Mucosa of rectum (tissue), 2 donors: Measurements from ENCODE around the gene LRCH1.
A peak's percentile ranks its signal among the peaks of the same experiment; 100 is the strongest.

Experiments
- H3K27ac ChIP-seq, 2 donors: one replicate each; pipeline ENCODE4 v1.7.0; 2013; ENCODE audit warnings: inconsistent platforms in 2 of 2, low read depth in 2 of 2, low read length in 2 of 2
- H3K27me3 ChIP-seq, 2 donors: one replicate each; pipeline ENCODE4 v1.7.0; 2013; ENCODE audit warnings: low read length in 2 of 2; ENCODE audit not compliant: control insufficient read depth in 2 of 2, insufficient read depth in 2 of 2
- H3K36me3 ChIP-seq, 2 donors: one replicate each; pipeline ENCODE4 v1.7.0; 2013; ENCODE audit warnings: low read length in 2 of 2; ENCODE audit not compliant: control insufficient read depth in 2 of 2, insufficient read depth in 2 of 2
- H3K4me1 ChIP-seq, 2 donors: one replicate each; pipeline ENCODE4 v1.7.0; 2013; ENCODE audit warnings: low read length in 2 of 2, mild to moderate bottlenecking in 1 of 2; ENCODE audit not compliant: control insufficient read depth in 2 of 2, insufficient read depth in 2 of 2
- H3K4me3 ChIP-seq, 2 donors: one replicate each; pipeline ENCODE4 v1.7.0; 2013; ENCODE audit warnings: low read length in 2 of 2
- H3K9ac ChIP-seq, 2 donors: one replicate each; pipeline ENCODE4 v1.7.0; 2013; ENCODE audit warnings: low read length in 2 of 2, low read depth in 1 of 2, mild to moderate bottlenecking in 1 of 2
- H3K9me3 ChIP-seq, 2 donors: one replicate each; pipeline ENCODE4 v1.7.0; 2013; ENCODE audit warnings: low read length in 2 of 2; ENCODE audit not compliant: control insufficient read depth in 2 of 2
- donor health status: healthy.
- donor health status: Normal muscosa, but diverticular disease.

Gene LRCH1

GRCh38 chr13:46551410-46552302 is 1.3 kb upstream of the LRCH1 start:
- peak overlapping the region; percentile 76 to 79 for H3K9ac ChIP-seq
- H3K4me1 ChIP-seq: peaks cover 19 to 29% of the 10 kb centered on the region in 2 donors
- no peak overlapping the region for H3K27ac ChIP-seq

GRCh38 chr13:46552303-46552682 is 677 bp upstream of the LRCH1 start:
- Histone ChIP-seq H3K9ac (peak overlapping the region; percentile 76 to 79), H3K4me1 (peaks cover 19 to 29% of the 10 kb centered on the region in 2 donors), H3K4me3 (peak overlapping the region; percentile 86 to 90), H3K9me3 (no peaks in the 10 kb centered on the region), H3K36me3 (no peaks in the 10 kb centered on the region), H3K27ac (peak overlapping the region in 1 of 2 donors; percentile 92), H3K27me3 (no peaks in the 10 kb centered on the region)

More at GRCh38 chr13:46551410-46552302, 1.3 kb upstream of the LRCH1 start:
- Histone ChIP-seq H3K27me3 (no peaks in the 10 kb centered on the region), H3K9me3 (no peaks in the 10 kb centered on the region), H3K4me3 (peak overlapping the region; percentile 86 to 90), H3K36me3 (no peaks in the 10 kb centered on the region)

- Histone ChIP-seq H3K9ac (peak overlapping the region; percentile 87 to 96), H3K4me1 (peaks cover 19 to 29% of the 10 kb centered on the region in 2 donors), H3K4me3 (peak overlapping the region; percentile 90 to 93), H3K36me3 (no peaks in the 10 kb centered on the region), H3K27ac (peak overlapping the region; percentile 92 to 94), H3K27me3 (no peaks in the 10 kb centered on the region), H3K9me3 (no peaks in the 10 kb centered on the region)
These were observed 533 bp downstream of the LRCH1 start for GRCh38 chr13:46553521-46553885.

GRCh38 chr13:46553886-46554858 is 1.2 kb downstream of the LRCH1 start:
- Histone ChIP-seq H3K36me3 (no peaks in the 10 kb centered on the region), H3K27ac (peak overlapping the region; percentile 92 to 94), H3K27me3 (no peaks in the 10 kb centered on the region), H3K9ac (peak overlapping the region; percentile 87 to 96), H3K4me1 (peaks cover 19 to 29% of the 10 kb centered on the region in 2 donors), H3K9me3 (no peaks in the 10 kb centered on the region), H3K4me3 (peak overlapping the region; percentile 90 to 93)

- Histone ChIP-seq H3K9ac (peak overlapping the region; percentile 87 to 96), H3K36me3 (no peaks in the 10 kb centered on the region), H3K27me3 (no peaks in the 10 kb centered on the region), H3K9me3 (no peaks in the 10 kb centered on the region), H3K4me3 (peak overlapping the region; percentile 90 to 93), H3K4me1 (peaks cover 19 to 29% of the 10 kb centered on the region in 2 donors), H3K27ac (peak overlapping the region; percentile 92 to 94)
These were observed 2.0 kb downstream of the LRCH1 start for GRCh38 chr13:46554951-46555350.

- H3K4me3 ChIP-seq: peak overlapping the region in 1 of 2 donors; percentile 93
- no peaks in the 10 kb centered on the region for H3K36me3 ChIP-seq
- H3K4me1 ChIP-seq: peaks cover 19 to 29% of the 10 kb centered on the region in 2 donors
- no peak overlapping the region for H3K9ac ChIP-seq
- no peaks in the 10 kb centered on the region for H3K27me3 ChIP-seq
- peak overlapping the region in 1 of 2 donors; percentile 3 for H3K27ac ChIP-seq
- no peaks in the 10 kb centered on the region for H3K9me3 ChIP-seq
These were observed 2.9 kb downstream of the LRCH1 start for GRCh38 chr13:46555722-46556417.

GRCh38 chr13:46556418-46556779 is 3.4 kb downstream of the LRCH1 start:
- H3K4me3 ChIP-seq: no peak overlapping the region
- no peaks in the 10 kb centered on the region for H3K27me3 ChIP-seq
- no peaks in the 10 kb centered on the region for H3K36me3 ChIP-seq
- H3K27ac ChIP-seq: no peak overlapping the region
- no peak overlapping the region for H3K9ac ChIP-seq
- no peaks in the 10 kb centered on the region for H3K9me3 ChIP-seq
- peaks cover 21 to 29% of the 10 kb centered on the region in 2 donors for H3K4me1 ChIP-seq

GRCh38 chr13:46559272-46559805 is 6.4 kb downstream of the LRCH1 start:
- Histone ChIP-seq H3K27me3 (no peaks in the 10 kb centered on the region), H3K9me3 (no peaks in the 10 kb centered on the region), H3K4me1 (peaks cover 14 to 21% of the 10 kb centered on the region in 2 donors), H3K9ac (no peak overlapping the region), H3K36me3 (no peaks in the 10 kb centered on the region), H3K4me3 (no peak overlapping the region), H3K27ac (no peak overlapping the region)

- Histone ChIP-seq H3K9ac (no peak overlapping the region), H3K4me3 (no peak overlapping the region), H3K36me3 (no peaks in the 10 kb centered on the region), H3K4me1 (peaks cover 4 to 10% of the 10 kb centered on the region in 2 donors), H3K9me3 (no peaks in the 10 kb centered on the region), H3K27me3 (no peaks in the 10 kb centered on the region), H3K27ac (no peak overlapping the region)
These were observed 7.8 kb downstream of the LRCH1 start for GRCh38 chr13:46560778-46561177.
